H1 (cell line): ENCODE measurements around the gene RUNX1. TPM values are rescaled to one million over a fixed set of nuclear protein-coding genes. Genes with fewer than 3 reads are reported as not detected.

Experiments
- FOSL1 ChIP-seq: IDR thresholded peaks from 2 replicates; pipeline ENCODE4 v1.6.1; 2011; ENCODE audit warnings: mild to moderate bottlenecking, low read depth, low read length, moderate library complexity; ENCODE audit not compliant: insufficient read depth
- HDAC2 ChIP-seq, 2 experiments: fragments of 300-600 bp in 1 of 2; sonication (generic) in 1 of 2; IDR thresholded peaks; 2 replicates each; pipeline ENCODE4 v1.6.1; 2011 to 2012; ENCODE audit warnings: low read depth in 2 of 2, low read length in 2 of 2, mild to moderate bottlenecking in 2 of 2, moderate library complexity in 2 of 2, borderline replicate concordance in 1 of 2, inconsistent platforms in 1 of 2
- POLR2A ChIP-seq, 2 experiments: IDR thresholded peaks; 1 replicate in 1 of 2; 2 replicates in 1 of 2; pipeline ENCODE4 v1.6.1; 2011; ENCODE audit warnings: low read depth in 2 of 2, low read length in 2 of 2, mild to moderate bottlenecking in 2 of 2; ENCODE audit errors: control extremely low read depth in 1 of 2
- polyA plus RNA-seq, 7 experiments: library from polyadenylated mRNA; depleted of rRNA in 3 of 7; stranded (reverse) in 5 of 7; unstranded in 2 of 7; fragments of >200 nt in 5 of 7; fragments of 200-250 nt in 2 of 7; gene quantifications; 1 replicate in 5 of 7; 2 replicates in 1 of 7; 4 replicates in 1 of 7; pipeline versions ENCODE4 v1.2.1 to v1.2.3, GENCODE V29; 2011 to 2013; ENCODE audit warnings: missing spikeins in 2 of 7, mixed read lengths in 2 of 7
- total RNA-seq: library from RNA; stranded (reverse); fragmentation: NEBNext Ultra II Directional; extraction: Animal tissue kit (Norgen Biotek cat#: 25700); gene quantifications from 2 replicates; pipeline ENCODE4 v1.2.1, GENCODE V29; 2021
- TF ChIP-seq, protein P1 (sequence below): IDR thresholded peaks from 2 replicates; pipeline ENCODE4 v1.6.1; 2012; ENCODE audit warnings: inconsistent platforms

Gene RUNX1
- total and polyA plus RNA-seq, 2 of the 8 experiments (the other 6 are each of a cell fraction or from before 2014, with no cell fraction given), result 0.20 to 0.60 TPM

DNA sequence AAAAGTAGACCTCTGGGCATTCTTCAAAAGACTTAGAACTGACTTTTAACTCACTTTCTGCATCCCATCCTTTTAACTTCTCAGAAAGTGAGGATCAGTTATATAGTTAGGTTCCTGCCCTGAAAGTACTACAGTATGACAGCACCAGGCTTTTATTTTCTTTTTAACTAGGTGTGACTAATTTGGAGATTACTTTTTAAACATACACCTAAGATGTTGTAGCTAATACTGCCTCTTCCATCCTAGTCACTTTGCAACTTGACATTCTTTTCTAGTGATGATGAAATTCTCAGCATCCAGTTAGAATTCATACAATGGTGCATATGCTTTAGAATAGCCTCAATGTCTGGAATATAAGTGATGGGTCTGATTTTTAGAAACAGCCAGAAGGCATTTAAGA is 24.6 kb downstream of the RUNX1 start (continued):
- TF ChIP-seq FOSL1 (no peak), POLR2A (IDR thresholded peaks at IDR 0.05; ENCODE audit: control extremely low read depth in 1 of 2, low read depth in 2 of 2, low read length in 2 of 2) (no peak), HDAC2 (IDR thresholded peaks at IDR 0.05; ENCODE audit: borderline replicate concordance in 1 of 2, low read depth in 2 of 2, low read length in 2 of 2) (no peak)
- TF ChIP-seq, protein P1, sequence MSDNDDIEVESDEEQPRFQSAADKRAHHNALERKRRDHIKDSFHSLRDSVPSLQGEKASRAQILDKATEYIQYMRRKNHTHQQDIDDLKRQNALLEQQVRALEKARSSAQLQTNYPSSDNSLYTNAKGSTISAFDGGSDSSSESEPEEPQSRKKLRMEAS, result no peak
